GM12878 (cell line): ENCODE measurements around the gene GTPBP1. TPM values are rescaled to one million over a fixed set of nuclear protein-coding genes. Genes with fewer than 3 reads are reported as not detected.
A peak's percentile ranks its signal among the peaks of the same experiment; 100 is the strongest.

Experiments used
- BACH1 ChIP-seq: fragments of 450-650 bp; IDR thresholded peaks from 2 replicates; pipeline ENCODE4 v1.6.1; 2017; ENCODE audit warnings: mild to moderate bottlenecking, borderline replicate concordance
- BRCA1 ChIP-seq: IDR thresholded peaks from 2 replicates; pipeline ENCODE4 v1.6.1; 2011; ENCODE audit warnings: low read depth, low read length, improper control_type of control experiment
- CBX3 ChIP-seq: fragments of 200-600 bp; sonication (generic); IDR thresholded peaks from 2 replicates; pipeline ENCODE4 v1.6.1; 2016; ENCODE audit warnings: low read depth, borderline replicate concordance
- CHD4 ChIP-seq: fragments of 200-600 bp; sonication (generic); IDR thresholded peaks from 2 replicates; pipeline ENCODE4 v1.6.1; 2016; ENCODE audit warnings: mild to moderate bottlenecking
- CREM ChIP-seq: IDR thresholded peaks from 2 replicates; pipeline ENCODE4 v1.6.1; 2014; ENCODE audit warnings: antibody characterized with exemption, low read depth
- GATAD2B ChIP-seq: fragments of 450-650 bp; conservative IDR thresholded peaks from 2 replicates; pipeline ENCODE4 v1.6.1; 2017; ENCODE audit warnings: low read depth, mild to moderate bottlenecking, moderate library complexity
- IKZF1 ChIP-seq: fragments of 450-650 bp; conservative IDR thresholded peaks from 2 replicates; pipeline ENCODE4 v1.6.1; 2017; ENCODE audit warnings: antibody characterized with exemption, mild to moderate bottlenecking
- JUND ChIP-seq: IDR thresholded peaks from 2 replicates; pipeline ENCODE4 v1.6.1; 2012; ENCODE audit warnings: low read depth, mild to moderate bottlenecking, low read length, improper control_type of control experiment, moderate library complexity
- MTA2 ChIP-seq: fragments of 450-650 bp; IDR thresholded peaks from 2 replicates; pipeline ENCODE4 v1.6.1; 2016; ENCODE audit warnings: low read depth, mild to moderate bottlenecking, moderate library complexity
- MXI1 ChIP-seq: fragments of 150-350 bp; IDR thresholded peaks from 2 replicates; pipeline ENCODE4 v1.6.1; 2011; ENCODE audit warnings: low read depth, mild to moderate bottlenecking, inconsistent platforms, low read length, improper control_type of control experiment
- NR2C2 ChIP-seq: IDR thresholded peaks from 2 replicates; pipeline ENCODE4 v1.6.1; 2011; ENCODE audit warnings: borderline replicate concordance, low read depth; ENCODE audit not compliant: control insufficient read depth, insufficient read length
- PAX5 ChIP-seq: IDR thresholded peaks from 2 replicates; pipeline ENCODE4 v1.6.1; 2011; ENCODE audit warnings: low read depth, low read length, borderline replicate concordance
- POLR2AphosphoS2 ChIP-seq: IDR thresholded peaks from 2 replicates; pipeline ENCODE4 v1.6.1; 2011; ENCODE audit warnings: low read depth, mild to moderate bottlenecking, low read length, improper control_type of control experiment, moderate library complexity
- RAD21 ChIP-seq: IDR thresholded peaks from 2 replicates; pipeline ENCODE4 v1.6.1; 2011; ENCODE audit warnings: mild to moderate bottlenecking, low read depth, low read length, moderate library complexity; ENCODE audit not compliant: insufficient read depth
- RAD51 ChIP-seq: fragments of 450-650 bp; IDR thresholded peaks from 2 replicates; pipeline ENCODE4 v1.6.1; 2016; ENCODE audit warnings: moderate library complexity, mild to moderate bottlenecking, inconsistent platforms
- RBBP5 ChIP-seq: fragments of 200-600 bp; sonication (generic); conservative IDR thresholded peaks from 2 replicates; pipeline ENCODE4 v1.6.1; 2016
- RELA ChIP-seq: fragments of 450-650 bp; IDR thresholded peaks from 2 replicates; pipeline ENCODE4 v1.8.0; 2014; ENCODE audit warnings: borderline replicate concordance; ENCODE audit not compliant: partially characterized antibody
- TAF1 ChIP-seq: IDR thresholded peaks from 2 replicates; pipeline ENCODE4 v1.6.1; 2011; ENCODE audit warnings: mild to moderate bottlenecking, low read depth, low read length, borderline replicate concordance
- USF2 ChIP-seq: IDR thresholded peaks from 2 replicates; pipeline ENCODE4 v1.6.1; 2011; ENCODE audit warnings: low read depth, low read length, improper control_type of control experiment, borderline replicate concordance
- ZNF217 ChIP-seq: fragments of 450-650 bp; IDR thresholded peaks from 2 replicates; pipeline ENCODE4 v1.6.1; 2017; ENCODE audit warnings: antibody characterized with exemption, mild to moderate bottlenecking
- polyA plus RNA-seq, 11 experiments: library from polyadenylated mRNA; depleted of rRNA in 4 of 11; unstranded in 6 of 11; stranded (reverse) in 5 of 11; fragments of >200 nt; fragmentation: Nextera tagmentation in 4 of 11; fragmentation: Illumina TruSeq in 1 of 11; extraction: Ambion mirVana in 4 of 11; extraction: Trizol in 1 of 11; gene quantifications; 1 replicate in 1 of 11; 2 replicates in 10 of 11; pipeline versions ENCODE4 v1.2.1 to v1.2.3, GENCODE V29; 2011 to 2016; ENCODE audit warnings: inconsistent platforms in 2 of 11, missing spikeins in 2 of 11, low read depth in 1 of 11
- total RNA-seq, 4 experiments: library from RNA; depleted of rRNA in 3 of 4; stranded (reverse); fragments of >200 nt in 3 of 4; fragmentation: Illumina TruSeq in 1 of 4; extraction: Trizol in 1 of 4; gene quantifications; 2 replicates each; pipeline versions ENCODE4 v1.2.1 to v1.2.3, GENCODE V29; 2013 to 2021
- TF ChIP-seq, protein P1 (sequence below): IDR thresholded peaks from 2 replicates; pipeline ENCODE4 v1.6.1; 2012; ENCODE audit warnings: low read depth, low read length, improper control_type of control experiment
- TF ChIP-seq, protein P2 (sequence below): fragments of 450-650 bp; IDR thresholded peaks from 2 replicates; pipeline ENCODE4 v1.6.1; 2018; ENCODE audit warnings: mild to moderate bottlenecking, low read depth, moderate library complexity; ENCODE audit not compliant: partially characterized antibody
- TF ChIP-seq, protein P3 (sequence below): fragments of 450-650 bp; conservative IDR thresholded peaks from 2 replicates; pipeline ENCODE4 v1.6.1; 2017; ENCODE audit warnings: mild to moderate bottlenecking, moderate library complexity
- TF ChIP-seq, protein P4 (sequence below): IDR thresholded peaks from 2 replicates; pipeline ENCODE4 v1.6.1; 2011; ENCODE audit warnings: low read depth, mild to moderate bottlenecking, low read length, moderate library complexity, borderline replicate concordance; ENCODE audit errors: extremely low read depth

Gene GTPBP1
- total and polyA plus RNA-seq, 10 of the 15 experiments (the other 5 are each of a cell fraction or from before 2014, with no cell fraction given): 0.89 to 63.1 (median 34.2) TPM

GRCh38 chr22:38656256-38657044 lies 49.3 kb upstream of the GTPBP1 start, which contains the start of the genes CBY1 and FAM227A (continued):
- no peak for TF ChIP-seq RAD21
- TF ChIP-seq IKZF1: peak; percentile 46
- 0 out of 2 replicates have a peak, but pooled peaks have one; percentile 35 for TF ChIP-seq BRCA1
- no peak for TF ChIP-seq PAX5
- TF ChIP-seq USF2: no peak
- no peak for TF ChIP-seq CBX3
- peak; percentile 99 for TF ChIP-seq JUND
- no peak for TF ChIP-seq CHD4
- TF ChIP-seq GATAD2B: peak; percentile 36; the same call in 1 of the 2 replicates
- TF ChIP-seq RAD51: no peak
- TF ChIP-seq, protein P1, sequence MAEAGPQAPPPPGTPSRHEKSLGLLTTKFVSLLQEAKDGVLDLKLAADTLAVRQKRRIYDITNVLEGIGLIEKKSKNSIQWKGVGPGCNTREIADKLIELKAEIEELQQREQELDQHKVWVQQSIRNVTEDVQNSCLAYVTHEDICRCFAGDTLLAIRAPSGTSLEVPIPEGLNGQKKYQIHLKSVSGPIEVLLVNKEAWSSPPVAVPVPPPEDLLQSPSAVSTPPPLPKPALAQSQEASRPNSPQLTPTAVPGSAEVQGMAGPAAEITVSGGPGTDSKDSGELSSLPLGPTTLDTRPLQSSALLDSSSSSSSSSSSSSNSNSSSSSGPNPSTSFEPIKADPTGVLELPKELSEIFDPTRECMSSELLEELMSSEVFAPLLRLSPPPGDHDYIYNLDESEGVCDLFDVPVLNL: peak; percentile 60
- TF ChIP-seq, protein P2, sequence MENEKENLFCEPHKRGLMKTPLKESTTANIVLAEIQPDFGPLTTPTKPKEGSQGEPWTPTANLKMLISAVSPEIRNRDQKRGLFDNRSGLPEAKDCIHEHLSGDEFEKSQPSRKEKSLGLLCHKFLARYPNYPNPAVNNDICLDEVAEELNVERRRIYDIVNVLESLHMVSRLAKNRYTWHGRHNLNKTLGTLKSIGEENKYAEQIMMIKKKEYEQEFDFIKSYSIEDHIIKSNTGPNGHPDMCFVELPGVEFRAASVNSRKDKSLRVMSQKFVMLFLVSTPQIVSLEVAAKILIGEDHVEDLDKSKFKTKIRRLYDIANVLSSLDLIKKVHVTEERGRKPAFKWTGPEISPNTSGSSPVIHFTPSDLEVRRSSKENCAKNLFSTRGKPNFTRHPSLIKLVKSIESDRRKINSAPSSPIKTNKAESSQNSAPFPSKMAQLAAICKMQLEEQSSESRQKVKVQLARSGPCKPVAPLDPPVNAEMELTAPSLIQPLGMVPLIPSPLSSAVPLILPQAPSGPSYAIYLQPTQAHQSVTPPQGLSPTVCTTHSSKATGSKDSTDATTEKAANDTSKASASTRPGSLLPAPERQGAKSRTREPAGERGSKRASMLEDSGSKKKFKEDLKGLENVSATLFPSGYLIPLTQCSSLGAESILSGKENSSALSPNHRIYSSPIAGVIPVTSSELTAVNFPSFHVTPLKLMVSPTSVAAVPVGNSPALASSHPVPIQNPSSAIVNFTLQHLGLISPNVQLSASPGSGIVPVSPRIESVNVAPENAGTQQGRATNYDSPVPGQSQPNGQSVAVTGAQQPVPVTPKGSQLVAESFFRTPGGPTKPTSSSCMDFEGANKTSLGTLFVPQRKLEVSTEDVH: no peak
- TF ChIP-seq RBBP5: no peak
- TF ChIP-seq, protein P3, sequence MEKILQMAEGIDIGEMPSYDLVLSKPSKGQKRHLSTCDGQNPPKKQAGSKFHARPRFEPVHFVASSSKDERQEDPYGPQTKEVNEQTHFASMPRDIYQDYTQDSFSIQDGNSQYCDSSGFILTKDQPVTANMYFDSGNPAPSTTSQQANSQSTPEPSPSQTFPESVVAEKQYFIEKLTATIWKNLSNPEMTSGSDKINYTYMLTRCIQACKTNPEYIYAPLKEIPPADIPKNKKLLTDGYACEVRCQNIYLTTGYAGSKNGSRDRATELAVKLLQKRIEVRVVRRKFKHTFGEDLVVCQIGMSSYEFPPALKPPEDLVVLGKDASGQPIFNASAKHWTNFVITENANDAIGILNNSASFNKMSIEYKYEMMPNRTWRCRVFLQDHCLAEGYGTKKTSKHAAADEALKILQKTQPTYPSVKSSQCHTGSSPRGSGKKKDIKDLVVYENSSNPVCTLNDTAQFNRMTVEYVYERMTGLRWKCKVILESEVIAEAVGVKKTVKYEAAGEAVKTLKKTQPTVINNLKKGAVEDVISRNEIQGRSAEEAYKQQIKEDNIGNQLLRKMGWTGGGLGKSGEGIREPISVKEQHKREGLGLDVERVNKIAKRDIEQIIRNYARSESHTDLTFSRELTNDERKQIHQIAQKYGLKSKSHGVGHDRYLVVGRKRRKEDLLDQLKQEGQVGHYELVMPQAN: peak; percentile 60
- TF ChIP-seq NR2C2: no peak
- peak; percentile 93 for TF ChIP-seq MXI1
- no peak for TF ChIP-seq TAF1
- TF ChIP-seq POLR2AphosphoS2: no peak
- TF ChIP-seq MTA2: no peak
- no peak for TF ChIP-seq BACH1
- no peak for TF ChIP-seq ZNF217
- TF ChIP-seq, protein P4, sequence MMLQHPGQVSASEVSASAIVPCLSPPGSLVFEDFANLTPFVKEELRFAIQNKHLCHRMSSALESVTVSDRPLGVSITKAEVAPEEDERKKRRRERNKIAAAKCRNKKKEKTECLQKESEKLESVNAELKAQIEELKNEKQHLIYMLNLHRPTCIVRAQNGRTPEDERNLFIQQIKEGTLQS: no peak
- 0 out of 2 replicates have a peak, but pooled peaks have one; percentile 7 for TF ChIP-seq CREM
- no peak for TF ChIP-seq RELA
